ENCODE data around the gene SNTA1. TPM values are rescaled to one million over a fixed set of nuclear protein-coding genes. Genes with fewer than 3 reads are reported as not detected.
A peak's percentile ranks its signal among the peaks of the same experiment; 100 is the strongest.

SNTA1 gene
- total RNA-seq, 4 donors from 2014 or later, result 12.1 to 15.0 (median 14.4) TPM

DNA sequence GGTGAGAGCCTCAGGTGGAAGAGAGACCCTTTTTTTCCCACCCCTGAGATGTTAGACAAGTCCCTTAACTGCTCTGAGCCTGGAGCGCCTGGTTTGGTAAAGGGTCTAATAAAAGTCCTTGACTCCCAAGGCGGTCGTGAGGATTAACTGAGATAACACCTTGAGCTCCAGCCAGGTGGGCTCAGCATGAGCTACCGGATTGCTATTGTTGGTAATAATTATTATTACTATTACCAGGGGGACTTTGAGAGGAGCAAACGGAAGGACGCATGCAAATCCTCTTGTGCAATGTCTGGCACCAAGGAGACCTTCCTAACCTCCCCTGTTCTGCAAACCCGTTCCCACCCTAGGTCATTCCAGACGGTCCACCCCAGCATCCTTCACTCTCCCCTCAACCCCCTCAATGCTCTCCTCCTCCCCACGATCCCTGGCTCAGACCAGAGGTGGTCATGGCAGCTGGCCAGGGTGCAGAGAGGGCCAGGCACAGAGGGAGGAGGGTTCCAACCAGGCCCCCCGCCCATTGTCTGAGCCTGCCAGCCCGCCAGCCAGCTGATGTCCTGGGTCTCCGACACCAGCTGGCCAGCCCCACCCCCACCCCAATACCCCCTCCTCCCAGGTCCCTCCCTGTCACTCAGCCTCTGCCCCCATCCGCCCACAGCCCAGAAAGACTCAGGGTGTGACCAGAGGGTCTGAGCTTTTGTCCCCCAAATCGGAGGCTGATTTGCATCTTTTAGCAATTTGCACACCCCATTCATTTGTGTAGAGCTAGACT, 32.0 kb upstream of the SNTA1 start:
- DNase-seq, result peak in 1 of 3 donors; percentile 57
- no peak for TF ChIP-seq CTCF (IDR thresholded peaks at IDR 0.05)
- TF ChIP-seq POLR2A (IDR thresholded peaks at IDR 0.05), result no peak

DNA sequence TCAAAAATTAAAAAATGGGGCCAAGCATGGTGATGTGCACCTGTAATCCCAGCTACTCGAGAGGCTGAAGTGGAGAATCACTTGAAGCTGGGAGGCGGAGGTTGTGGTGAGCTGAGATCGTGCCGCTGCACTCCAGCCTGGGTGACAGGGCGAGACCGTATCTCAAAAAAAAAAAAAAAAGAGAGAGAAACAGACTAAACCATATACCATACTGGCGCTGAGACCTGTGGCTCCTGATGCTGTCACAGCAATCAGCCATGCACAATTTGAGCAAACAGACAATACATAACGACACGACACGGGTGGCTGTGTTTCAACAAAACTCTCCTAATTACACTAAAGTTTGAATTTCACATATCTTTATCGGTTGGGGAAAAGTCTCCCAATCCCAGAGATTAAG, 31.4 kb upstream of the SNTA1 start:
- Histone ChIP-seq H3K27ac (no peak overlapping the region), H3K27me3 (no peaks in the 10 kb centered on the region), H3K4me1 (peaks cover 0 to 23% (median 2%) of the 10 kb centered on the region in 4 donors), H3K4me3 (no peak overlapping the region), H3K9me3 (no peaks in the 10 kb centered on the region), H3K36me3 (no peaks in the 10 kb centered on the region)
- no peak for DNase-seq
- no peak for TF ChIP-seq POLR2A (IDR thresholded peaks at IDR 0.05)
- no peak for TF ChIP-seq CTCF (IDR thresholded peaks at IDR 0.05)

More for the DNA sequence above, 32.0 kb upstream of the SNTA1 start:
- Histone ChIP-seq H3K36me3 (no peaks in the 10 kb centered on the region), H3K4me1 (peaks cover 0 to 17% (median 0%) of the 10 kb centered on the region in 4 donors), H3K27ac (no peak overlapping the region), H3K4me3 (no peak overlapping the region), H3K9me3 (no peaks in the 10 kb centered on the region), H3K27me3 (no peaks in the 10 kb centered on the region)

GRCh38 chr20:33474097-33474873, 30.7 kb upstream of the SNTA1 start:
- Histone ChIP-seq H3K4me3 (no peak overlapping the region), H3K27ac (no peak overlapping the region), H3K27me3 (no peaks in the 10 kb centered on the region), H3K4me1 (peaks cover 0 to 23% (median 2%) of the 10 kb centered on the region in 4 donors), H3K9me3 (no peaks in the 10 kb centered on the region), H3K36me3 (no peaks in the 10 kb centered on the region)
- TF ChIP-seq CTCF (IDR thresholded peaks at IDR 0.05), result no peak
- no peak for TF ChIP-seq POLR2A (IDR thresholded peaks at IDR 0.05)
- no peak for DNase-seq

GRCh38 chr20:33472868-33473435, 29.4 kb upstream of the SNTA1 start:
- Histone ChIP-seq H3K36me3 (no peaks in the 10 kb centered on the region), H3K27ac (no peak overlapping the region), H3K4me1 (peaks cover 0 to 23% (median 2%) of the 10 kb centered on the region in 4 donors), H3K4me3 (no peak overlapping the region), H3K9me3 (no peaks in the 10 kb centered on the region), H3K27me3 (no peaks in the 10 kb centered on the region)
- TF ChIP-seq POLR2A (IDR thresholded peaks at IDR 0.05) (no peak), CTCF (IDR thresholded peaks at IDR 0.05) (no peak)
- no peak for DNase-seq

DNA sequence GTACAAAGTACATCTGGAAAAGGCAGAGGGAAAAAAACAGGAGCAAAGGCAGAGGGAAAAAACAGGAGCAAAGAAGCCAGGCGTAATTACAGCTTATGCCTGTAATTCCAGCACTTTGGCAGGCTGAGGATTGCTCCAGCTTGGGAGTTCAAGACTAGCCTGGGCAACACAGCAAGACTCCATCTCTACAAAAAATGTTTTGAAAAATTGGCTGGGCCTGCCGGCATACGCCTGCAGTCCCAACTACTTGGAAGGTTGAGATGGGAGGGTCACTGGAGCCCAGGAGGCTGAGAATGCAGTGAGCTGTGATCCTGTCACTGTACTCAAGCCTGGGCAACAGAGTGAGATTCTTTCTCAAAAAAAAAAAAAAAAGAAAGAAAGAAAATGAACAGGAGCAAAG, 27.3 kb upstream of the SNTA1 start:
- peaks cover 0 to 13% (median 2%) of the 10 kb centered on the region in 4 donors for H3K4me1 ChIP-seq
- H3K4me3 ChIP-seq, result no peak overlapping the region
- no peak for TF ChIP-seq CTCF (IDR thresholded peaks at IDR 0.05)
- TF ChIP-seq POLR2A (IDR thresholded peaks at IDR 0.05), result no peak
- H3K36me3 ChIP-seq, result no peaks in the 10 kb centered on the region
- H3K27me3 ChIP-seq, result no peaks in the 10 kb centered on the region
- no peak for DNase-seq
- H3K9me3 ChIP-seq, result no peaks in the 10 kb centered on the region
- H3K27ac ChIP-seq, result no peak overlapping the region

All from Peyer's patch (tissue), 4 donors.